Large intestine (tissue), 3 donors: ENCODE results near the gene ARMC2. TPM values are rescaled to one million over a fixed set of nuclear protein-coding genes. Genes with fewer than 3 reads are reported as not detected.
"Not testable (repeated sequence)": the region's sequence is repeated elsewhere in the genome, so short reads cannot be mapped to it uniquely, and the experiment has no call there.

Source experiments
- DNase-seq, 2 donors: peaks; one replicate each; pipeline versions ENCODE4 v3.0.0 to v3.0.0-alpha.2; 2013
- H3K27ac ChIP-seq: one replicate; pipeline ENCODE4 v1.5.1; 2013; ENCODE audit warnings: low read length
- H3K27me3 ChIP-seq: 2 replicates; pipeline ENCODE4 v1.6.1; 2013; ENCODE audit warnings: low read length; ENCODE audit not compliant: control insufficient read depth, insufficient read depth
- H3K36me3 ChIP-seq: 2 replicates; pipeline ENCODE4 v1.6.1; 2013; ENCODE audit warnings: low read length; ENCODE audit not compliant: control insufficient read depth, insufficient read depth
- H3K4me1 ChIP-seq: one replicate; pipeline ENCODE4 v1.6.1; 2013; ENCODE audit warnings: low read length; ENCODE audit not compliant: control insufficient read depth, insufficient read depth
- H3K4me3 ChIP-seq: one replicate; pipeline ENCODE4 v1.5.1; 2013; ENCODE audit warnings: low read length
- H3K9me3 ChIP-seq: one replicate; pipeline ENCODE4 v1.6.1; 2013; ENCODE audit warnings: mild to moderate bottlenecking, low read depth, low read length, moderate library complexity; ENCODE audit not compliant: control insufficient read depth
- WGBS: methylation state at CpG from one replicate; pipeline ENCODE4 v1.1.5; 2013; ENCODE audit warnings: low lambda C conversion rate; ENCODE audit not compliant: insufficient coverage; 5-methylcytosine and 5-hydroxymethylcytosine counted together
- polyA plus RNA-seq: library from polyadenylated mRNA; unstranded; fragments of 120-200 nt; gene quantifications from one replicate; pipeline ENCODE4 v1.2.1, GENCODE V29; 2013

ARMC2 gene
- polyA plus RNA-seq, 1 donor: 4.7 TPM

DNA sequence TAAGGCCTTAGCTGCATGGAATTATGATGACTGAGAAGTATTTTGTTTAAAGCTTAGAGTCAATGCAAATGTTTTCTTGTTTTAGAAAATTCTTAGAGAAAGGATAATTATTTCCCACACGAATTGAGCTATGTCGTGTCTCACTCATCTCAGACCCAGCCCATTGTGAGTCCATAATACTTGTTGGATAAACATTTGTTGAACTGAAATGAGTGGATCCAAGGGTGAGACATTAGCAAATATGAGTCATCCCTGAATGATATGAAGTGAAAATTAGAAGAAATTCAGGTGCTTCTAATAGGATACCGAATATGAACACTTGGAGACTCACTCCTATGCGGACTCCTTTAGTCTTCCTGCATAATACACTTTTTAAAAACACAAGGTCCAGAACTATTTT is 41.6 kb upstream of the ARMC2 start:
- no peak overlapping the region for H3K27ac ChIP-seq
- H3K4me3 ChIP-seq: no peak overlapping the region
- no peak for DNase-seq
- WGBS: 90% methylated on average over 2 of the region's 4 CpGs
- H3K4me1 ChIP-seq: no peaks in the 10 kb centered on the region
- H3K9me3 ChIP-seq: no peaks in the 10 kb centered on the region
- no peaks in the 10 kb centered on the region for H3K36me3 ChIP-seq
- no peaks in the 10 kb centered on the region for H3K27me3 ChIP-seq

GRCh38 chr6:108807928-108808327 is 40.3 kb upstream of the ARMC2 start:
- Histone ChIP-seq H3K27ac (no peak overlapping the region), H3K4me1 (no peaks in the 10 kb centered on the region), H3K36me3 (no peaks in the 10 kb centered on the region), H3K9me3 (no peaks in the 10 kb centered on the region), H3K27me3 (no peaks in the 10 kb centered on the region), H3K4me3 (no peak overlapping the region)
- no peak for DNase-seq
- 86% methylated on average over 1 of the region's 3 CpGs for WGBS

GRCh38 chr6:108809211-108809610 is 39.0 kb upstream of the ARMC2 start:
- Histone ChIP-seq H3K27ac (no peak overlapping the region), H3K4me1 (no peaks in the 10 kb centered on the region), H3K36me3 (no peaks in the 10 kb centered on the region), H3K9me3 (no peaks in the 10 kb centered on the region), H3K4me3 (no peak overlapping the region), H3K27me3 (no peaks in the 10 kb centered on the region)
- WGBS: no CpG with 5 or more reads among the region's 2 CpGs
- DNase-seq: no peak

DNA sequence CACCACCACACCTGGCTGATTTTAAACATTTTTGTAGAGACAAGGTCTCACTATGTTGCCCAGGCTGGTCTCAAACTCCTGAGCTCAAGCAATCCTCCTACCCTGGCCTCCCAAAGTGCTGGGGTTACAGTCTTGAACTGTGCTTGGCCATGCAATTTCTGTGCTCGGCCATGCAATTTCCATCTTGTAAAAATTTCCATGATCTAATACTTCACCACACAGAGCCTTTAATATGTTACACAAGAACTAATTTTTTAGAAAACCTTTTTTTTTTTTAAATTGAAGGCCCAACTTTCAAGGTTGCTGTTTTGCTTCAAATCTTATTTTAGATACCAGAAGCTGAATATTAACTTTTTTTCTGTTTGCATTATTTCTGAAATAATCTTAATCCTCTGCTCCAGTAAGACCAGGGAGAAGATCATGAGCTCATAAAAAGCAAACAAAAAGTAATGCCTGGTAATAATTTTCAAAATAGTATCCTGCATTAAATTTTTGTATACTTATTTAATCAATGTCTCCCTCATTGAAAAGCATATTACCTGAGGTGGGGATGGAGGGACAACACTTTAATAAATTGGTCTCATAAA is 38.1 kb upstream of the ARMC2 start:
- 100% methylated on average over 1 of the region's 1 CpG for WGBS

DNA sequence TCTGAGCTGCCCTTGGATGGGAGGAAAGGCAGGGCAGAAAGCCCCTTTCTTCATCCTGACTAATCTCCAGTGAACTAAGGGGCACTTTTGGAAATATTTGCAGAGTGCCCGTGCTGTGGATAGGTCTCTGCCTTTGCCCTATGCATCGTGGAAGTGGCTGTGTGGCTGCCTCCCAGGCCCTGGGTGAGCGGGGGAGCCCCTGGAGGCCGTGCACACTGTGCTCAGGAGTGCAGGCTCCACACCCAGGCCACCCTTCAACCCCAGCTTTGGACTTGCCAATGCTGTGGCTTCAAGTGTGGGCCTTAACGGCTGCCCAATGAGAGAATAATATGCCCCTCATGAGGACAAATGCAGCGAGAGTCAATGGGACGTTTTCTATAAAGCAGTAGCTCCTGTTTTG is 36.7 kb upstream of the ARMC2 start:
- DNase-seq: no peak
- no peaks in the 10 kb centered on the region for H3K4me1 ChIP-seq
- no peak overlapping the region for H3K4me3 ChIP-seq
- H3K9me3 ChIP-seq: no peaks in the 10 kb centered on the region
- no peaks in the 10 kb centered on the region for H3K36me3 ChIP-seq
- WGBS: no CpG with 5 or more reads among the region's 7 CpGs
- no peaks in the 10 kb centered on the region for H3K27me3 ChIP-seq
- H3K27ac ChIP-seq: no peak overlapping the region

More for the DNA sequence above, 38.1 kb upstream of the ARMC2 start:
- no peak for DNase-seq
- Histone ChIP-seq H3K36me3 (no peaks in the 10 kb centered on the region), H3K27ac (no peak overlapping the region), H3K4me1 (no peaks in the 10 kb centered on the region), H3K27me3 (no peaks in the 10 kb centered on the region), H3K4me3 (no peak overlapping the region), H3K9me3 (no peaks in the 10 kb centered on the region)

GRCh38 chr6:108813218-108813617 is 35.0 kb upstream of the ARMC2 start:
- not testable (repeated sequence) for H3K9me3 ChIP-seq

DNA sequence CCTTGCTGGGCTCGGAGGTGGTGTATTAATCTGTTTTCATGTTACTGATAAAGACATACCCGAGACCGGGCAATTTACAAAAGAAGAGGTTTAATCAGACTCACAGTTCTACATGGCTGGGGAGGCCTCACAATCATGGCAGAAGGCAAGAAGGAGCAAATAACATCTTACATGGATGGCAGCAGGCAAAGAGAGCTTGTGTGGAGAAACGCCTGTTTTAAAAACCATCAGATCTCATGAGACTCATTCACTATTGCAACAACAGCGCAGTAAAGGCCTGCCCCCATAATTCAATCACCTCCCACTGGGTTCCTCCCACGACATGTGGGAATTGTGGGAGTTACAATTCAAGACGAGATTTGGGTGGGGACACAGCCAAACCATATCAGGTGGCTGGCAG is 30.9 kb upstream of the ARMC2 start:
- H3K4me3 ChIP-seq, H3K27me3 ChIP-seq, H3K4me1 ChIP-seq, DNase-seq, H3K27ac ChIP-seq, H3K36me3 ChIP-seq, H3K9me3 ChIP-seq: not testable (repeated sequence)
- WGBS: no CpG with 5 or more reads among the region's 7 CpGs

More at GRCh38 chr6:108813218-108813617, 35.0 kb upstream of the ARMC2 start:
- no CpG with 5 or more reads among the region's 3 CpGs for WGBS
- H3K27me3 ChIP-seq, DNase-seq, H3K4me3 ChIP-seq, H3K27ac ChIP-seq, H3K4me1 ChIP-seq, H3K36me3 ChIP-seq: not testable (repeated sequence)

DNA sequence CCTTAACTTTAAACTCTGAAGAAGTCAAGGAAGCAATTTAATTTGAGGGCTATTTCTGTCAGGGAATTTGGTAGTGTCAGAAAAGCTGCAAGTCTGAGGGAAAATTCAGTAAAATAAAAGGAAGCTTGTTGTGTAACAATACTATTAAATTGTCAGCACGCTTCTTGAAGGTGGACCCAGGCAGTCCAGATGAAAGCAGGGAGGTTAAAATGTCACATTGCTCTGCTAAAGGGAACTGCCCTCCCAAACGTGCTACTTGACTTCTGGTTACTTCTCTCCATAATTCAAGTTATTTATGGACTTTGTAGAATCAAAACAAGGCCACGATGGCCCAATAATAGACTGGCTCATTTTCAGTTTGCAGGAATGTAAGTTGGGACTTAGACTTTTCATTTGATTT is 28.2 kb upstream of the ARMC2 start:
- H3K4me3 ChIP-seq: no peak overlapping the region
- peaks cover 1% of the 10 kb centered on the region for H3K9me3 ChIP-seq
- no peaks in the 10 kb centered on the region for H3K36me3 ChIP-seq
- no peak for DNase-seq
- 71% methylated on average over 1 of the region's 3 CpGs for WGBS
- no peak overlapping the region for H3K27ac ChIP-seq
- no peaks in the 10 kb centered on the region for H3K27me3 ChIP-seq
- H3K4me1 ChIP-seq: no peaks in the 10 kb centered on the region

DNA sequence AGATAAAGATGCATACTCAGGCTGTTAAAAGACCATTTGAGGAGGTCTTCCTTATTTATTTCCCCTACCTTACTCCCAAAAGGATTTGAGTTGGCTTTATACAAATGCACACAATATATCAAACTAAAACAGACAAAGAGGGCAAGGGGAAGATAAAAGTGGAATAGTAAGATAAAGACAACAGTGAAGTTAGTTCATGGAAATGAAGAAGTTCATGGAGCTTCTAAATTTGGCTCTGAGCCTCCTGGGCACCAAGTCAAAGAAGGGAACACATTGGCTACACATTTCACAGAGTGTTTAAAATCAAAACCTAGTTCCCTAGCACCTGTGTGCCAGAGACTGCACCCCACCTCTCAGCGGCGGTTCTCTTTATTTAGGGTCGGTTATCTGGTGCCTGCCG is 25.8 kb upstream of the ARMC2 start:
- H3K9me3 ChIP-seq: peaks cover 3% of the 10 kb centered on the region
- no peaks in the 10 kb centered on the region for H3K27me3 ChIP-seq
- WGBS: no CpG with 5 or more reads among the region's 4 CpGs
- no peak overlapping the region for H3K4me3 ChIP-seq
- H3K27ac ChIP-seq: no peak overlapping the region
- no peaks in the 10 kb centered on the region for H3K36me3 ChIP-seq
- H3K4me1 ChIP-seq: no peaks in the 10 kb centered on the region
- DNase-seq: no peak

DNA sequence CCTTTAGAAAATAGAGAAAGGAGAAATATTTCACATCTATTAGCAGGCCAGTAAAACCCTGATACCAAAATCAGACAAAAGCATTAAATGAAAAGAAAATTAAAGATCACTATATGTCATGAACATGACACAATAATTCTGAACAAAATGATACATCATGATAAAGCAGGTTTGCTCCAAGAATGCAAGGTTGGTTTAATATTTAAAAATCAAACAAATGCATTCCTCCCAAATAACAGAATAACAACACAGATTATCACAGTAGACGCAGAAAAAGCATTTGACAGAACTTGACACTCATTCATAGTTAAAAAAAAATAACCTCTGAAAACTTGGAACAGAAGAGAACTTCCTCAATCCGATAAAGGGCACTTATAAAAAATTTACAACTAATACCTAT is 22.9 kb upstream of the ARMC2 start:
- no peaks in the 10 kb centered on the region for H3K27me3 ChIP-seq
- H3K4me1 ChIP-seq: no peaks in the 10 kb centered on the region
- no peak overlapping the region for H3K27ac ChIP-seq
- no peaks in the 10 kb centered on the region for H3K36me3 ChIP-seq
- no CpG with 5 or more reads among the region's 2 CpGs for WGBS
- H3K4me3 ChIP-seq: no peak overlapping the region
- H3K9me3 ChIP-seq: peaks cover 3% of the 10 kb centered on the region
- DNase-seq: no peak

GRCh38 chr6:108831104-108831503 is 17.1 kb upstream of the ARMC2 start:
- DNase-seq: no peak
- Histone ChIP-seq H3K4me3 (no peak overlapping the region), H3K36me3 (no peaks in the 10 kb centered on the region), H3K9me3 (no peaks in the 10 kb centered on the region), H3K27ac (no peak overlapping the region), H3K4me1 (no peaks in the 10 kb centered on the region), H3K27me3 (no peaks in the 10 kb centered on the region)
- 100% methylated on average over 1 of the region's 5 CpGs for WGBS
